Stimulated activated CD4-positive, alpha-beta T cell treated with anti-CD3 and anti-CD28 coated beads, Interleukin-4, amount 100 ng/mL, for 24 hours (primary cell): Measurements from ENCODE around the gene GRAP2.

Source experiments
- DNase-seq: peaks from one replicate; pipeline ENCODE4 v3.0.0-alpha.2; 2020

The GRAP2 gene

GRCh38 chr22:39946503-39947219 lies 45.8 kb downstream of the GRAP2 start:
- DNase-seq = no peak

- no peak for DNase-seq
Measured at GRCh38 chr22:39947220-39948216, 46.6 kb downstream of the GRAP2 start.

GRCh38 chr22:39949964-39950737 lies 49.3 kb downstream of the GRAP2 start:
- DNase-seq = no peak

GRCh38 chr22:39951603-39952293 lies 50.9 kb downstream of the GRAP2 start:
- peak; percentile 50 for DNase-seq

GRCh38 chr22:39952347-39952746 lies 51.5 kb downstream of the GRAP2 start:
- no peak for DNase-seq

GRCh38 chr22:39953101-39953500 lies 52.2 kb downstream of the GRAP2 start:
- DNase-seq = no peak

GRCh38 chr22:39954584-39955055 lies 53.7 kb downstream of the GRAP2 start:
- DNase-seq = no peak

GRCh38 chr22:39955675-39956074 lies 54.8 kb downstream of the GRAP2 start:
- DNase-seq = no peak

- DNase-seq = no peak
Measured at GRCh38 chr22:39956932-39957664, 56.2 kb downstream of the GRAP2 start.

GRCh38 chr22:39958009-39958711 lies 57.3 kb downstream of the GRAP2 start:
- DNase-seq = no peak

- DNase-seq = no peak
Measured at GRCh38 chr22:39958949-39959639, 58.2 kb downstream of the GRAP2 start.

- DNase-seq = peak; percentile 37
Measured at GRCh38 chr22:39959640-39960447, 59.0 kb downstream of the GRAP2 start, which contains the start of gene TMA7B. Gene TMA7B, plus strand, starts transcription at chr22:39960397. Its CDS starts 3,978 bp downstream, at chr22:39964375.

GRCh38 chr22:39960791-39961746 lies 60.2 kb downstream of the GRAP2 start:
- peak; percentile 76 for DNase-seq

- no peak for DNase-seq
Measured at GRCh38 chr22:39962071-39962470, 61.2 kb downstream of the GRAP2 start.

GRCh38 chr22:39965748-39966147 lies 64.9 kb downstream of the GRAP2 start:
- no peak for DNase-seq

- DNase-seq = no peak
Measured at GRCh38 chr22:39966470-39966869, 65.6 kb downstream of the GRAP2 start.

GRCh38 chr22:39967103-39967829 lies 66.4 kb downstream of the GRAP2 start:
- no peak for DNase-seq
